HepG2 (cell line): Measurements from ENCODE around the gene PSMD8. TPM values are rescaled to one million over a fixed set of nuclear protein-coding genes. Genes with fewer than 3 reads are reported as not detected.

Source experiments
- BCL6 ChIP-seq: IDR thresholded peaks from 2 replicates; pipeline ENCODE4 v1.6.1; 2016; ENCODE audit warnings: missing genetic modification reagents, missing compliant biosample characterization
- BHLHE40 ChIP-seq: IDR thresholded peaks from 2 replicates; pipeline ENCODE4 v1.6.1; 2011; ENCODE audit warnings: low read length, improper control_type of control experiment
- BORCS8-MEF2B ChIP-seq: sonication (generic); formaldehyde crosslinking; IDR thresholded peaks from 2 replicates; pipeline ENCODE4 v1.8.0; 2022; ENCODE audit warnings: mild to moderate bottlenecking, missing genetic modification reagents
- CCDC6 ChIP-seq: sonication (generic); formaldehyde crosslinking; IDR thresholded peaks from 2 replicates; pipeline ENCODE4 v1.8.1; 2022; ENCODE audit warnings: mild to moderate bottlenecking, missing genetic modification reagents, moderate library complexity
- FOXA1 ChIP-seq, 2 experiments: fragments of 450-650 bp in 1 of 2; sonication (generic) in 1 of 2; formaldehyde crosslinking in 1 of 2; IDR thresholded peaks; 2 replicates each; pipeline versions ENCODE4 v1.4.0 to v1.6.1; 2016 to 2020; ENCODE audit warnings: missing genetic modification reagents in 1 of 2
- GFI1 ChIP-seq: sonication (generic); formaldehyde crosslinking; IDR thresholded peaks from 2 replicates; pipeline ENCODE4 v1.5.0; 2020; ENCODE audit warnings: missing genetic modification reagents, mild to moderate bottlenecking, borderline replicate concordance
- HOXA9 ChIP-seq: sonication (generic); formaldehyde crosslinking; IDR thresholded peaks from 2 replicates; pipeline ENCODE4 v1.8.1; 2022; ENCODE audit warnings: missing genetic modification reagents, mild to moderate bottlenecking, moderate library complexity, borderline replicate concordance
- KDM3A ChIP-seq: IDR thresholded peaks from 2 replicates; pipeline ENCODE4 v1.6.1; 2018; ENCODE audit warnings: low read depth, missing compliant biosample characterization
- LCORL ChIP-seq, 2 experiments: fragments of 450-650 bp in 1 of 2; sonication (generic) in 1 of 2; formaldehyde crosslinking in 1 of 2; IDR thresholded peaks; 2 replicates each; pipeline versions ENCODE4 v1.5.0 to v1.6.1; 2017 to 2020; ENCODE audit warnings: antibody characterized with exemption in 1 of 2, missing genetic modification reagents in 1 of 2
- MYC ChIP-seq: sonication (generic); formaldehyde crosslinking; IDR thresholded peaks from 2 replicates; pipeline ENCODE4 v1.9.0; 2021; ENCODE audit warnings: missing genetic modification reagents, borderline replicate concordance
- PHF20 ChIP-seq: sonication (generic); formaldehyde crosslinking; IDR thresholded peaks from 2 replicates; pipeline ENCODE4 v1.5.0; 2020; ENCODE audit warnings: mild to moderate bottlenecking, missing genetic modification reagents
- POLR2AphosphoS5 ChIP-seq: IDR thresholded peaks from 2 replicates; pipeline ENCODE4 v1.6.1; 2012; ENCODE audit warnings: low read depth, low read length
- RFX5 ChIP-seq: IDR thresholded peaks from 2 replicates; pipeline ENCODE4 v1.6.1; 2011; ENCODE audit warnings: low read depth, low read length, improper control_type of control experiment
- SNAPC2 ChIP-seq: sonication (generic); formaldehyde crosslinking; IDR thresholded peaks from 2 replicates; pipeline ENCODE4 v1.8.1; 2022; ENCODE audit warnings: mild to moderate bottlenecking, missing genetic modification reagents
- SOX13 ChIP-seq, 3 experiments: fragments of 450-650 bp in 1 of 3; sonication (generic) in 1 of 3; formaldehyde crosslinking in 1 of 3; IDR thresholded peaks in 2 of 3; conservative IDR thresholded peaks in 1 of 3; 2 replicates each; pipeline versions ENCODE4 v1.5.0 to v1.6.1; 2016 to 2020; ENCODE audit warnings: antibody characterized with exemption in 1 of 3, mild to moderate bottlenecking in 1 of 3, missing compliant biosample characterization in 1 of 3, missing genetic modification reagents in 1 of 3, moderate library complexity in 1 of 3
- WIZ ChIP-seq: sonication (generic); formaldehyde crosslinking; IDR thresholded peaks from 2 replicates; pipeline ENCODE4 v1.5.1; 2020; ENCODE audit warnings: mild to moderate bottlenecking, missing genetic modification reagents
- YEATS2 ChIP-seq: sonication (generic); formaldehyde crosslinking; IDR thresholded peaks from 2 replicates; pipeline ENCODE4 v1.4.0; 2020; ENCODE audit warnings: missing genetic modification reagents, borderline replicate concordance
- ZBTB21 ChIP-seq: sonication (generic); formaldehyde crosslinking; IDR thresholded peaks from 2 replicates; pipeline ENCODE4 v1.4.0; 2020; ENCODE audit warnings: missing genetic modification reagents
- ZNF329 ChIP-seq: sonication (generic); formaldehyde crosslinking; IDR thresholded peaks from 2 replicates; pipeline ENCODE4 v1.9.0; 2021; ENCODE audit warnings: low read depth, mild to moderate bottlenecking, missing genetic modification reagents
- ZNF660 ChIP-seq: sonication (generic); formaldehyde crosslinking; IDR thresholded peaks from 2 replicates; pipeline ENCODE4 v1.5.1; 2020; ENCODE audit warnings: mild to moderate bottlenecking, low read depth, missing genetic modification reagents, borderline replicate concordance
- polyA plus RNA-seq, 8 experiments: library from polyadenylated mRNA; depleted of rRNA in 3 of 8; stranded (reverse) in 7 of 8; unstranded in 1 of 8; fragments of >200 nt; fragmentation: Illumina TruSeq in 4 of 8; extraction: Trizol in 4 of 8; gene quantifications; 2 replicates each; pipeline versions ENCODE4 v1.2.1 to v1.2.3, GENCODE V29; 2011 to 2016; ENCODE audit warnings: low read depth in 4 of 8, missing spikeins in 1 of 8, mixed read lengths in 1 of 8; ENCODE audit not compliant: insufficient read depth in 1 of 8
- total RNA-seq, 5 experiments: library from RNA; depleted of rRNA; stranded (reverse); fragments of >200 nt; fragmentation: Illumina TruSeq; extraction: Trizol; gene quantifications; 2 replicates each; pipeline ENCODE4 v1.2.3, GENCODE V29; 2016; ENCODE audit warnings: low read depth in 1 of 5
- TF ChIP-seq, protein P1 (sequence below): sonication (generic); formaldehyde crosslinking; IDR thresholded peaks from 2 replicates; pipeline ENCODE4; 2020; ENCODE audit warnings: missing genetic modification reagents, mild to moderate bottlenecking, borderline replicate concordance
- TF ChIP-seq, protein P2 (sequence below), 2 experiments: IDR thresholded peaks; 2 replicates each; pipeline ENCODE4 v1.6.1; 2011 to 2012; ENCODE audit warnings: low read length in 2 of 2, borderline replicate concordance in 1 of 2, low read depth in 1 of 2, mild to moderate bottlenecking in 1 of 2, moderate library complexity in 1 of 2

PSMD8 gene
- total and polyA plus RNA-seq, 2 of the 13 experiments (the other 11 are each of a cell fraction or from before 2014, with no cell fraction given): 162 to 296 TPM

DNA sequence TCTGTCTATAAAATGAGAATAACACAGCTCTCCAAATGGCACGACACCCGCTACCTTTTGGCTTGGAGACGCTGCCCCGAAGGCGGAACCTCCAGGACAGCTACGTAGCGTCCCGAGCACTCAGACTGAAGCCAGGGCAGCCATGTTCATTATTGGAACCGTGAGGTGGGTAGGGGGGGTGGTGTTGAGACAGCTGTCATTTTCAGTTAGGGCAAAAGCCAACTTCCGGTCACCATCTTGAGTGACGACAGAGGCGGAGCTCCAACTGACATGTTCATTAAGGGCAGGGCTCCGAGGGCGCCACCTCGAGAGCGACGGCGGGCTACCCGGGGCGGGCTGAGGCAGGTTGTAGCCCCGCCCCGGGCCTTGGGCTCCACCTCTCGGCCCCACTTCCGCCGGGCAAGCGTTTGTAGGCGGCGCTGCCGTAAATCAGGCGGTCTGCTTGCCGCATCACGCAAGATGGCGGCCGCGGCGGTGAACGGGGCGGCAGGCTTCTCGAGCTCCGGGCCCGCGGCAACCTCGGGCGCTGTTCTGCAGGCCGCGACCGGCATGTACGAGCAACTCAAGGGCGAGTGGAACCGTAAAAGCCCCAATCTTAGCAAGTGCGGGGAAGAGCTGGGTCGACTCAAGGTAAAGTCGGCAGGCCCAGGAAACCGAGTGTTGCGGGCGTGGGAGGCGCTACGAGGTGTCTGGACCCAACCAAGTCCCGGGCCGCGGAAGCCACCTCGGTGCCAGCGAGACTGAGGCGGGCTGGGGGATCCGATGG, at the start of gene PSMD8 (continued):
- TF ChIP-seq, protein P1, sequence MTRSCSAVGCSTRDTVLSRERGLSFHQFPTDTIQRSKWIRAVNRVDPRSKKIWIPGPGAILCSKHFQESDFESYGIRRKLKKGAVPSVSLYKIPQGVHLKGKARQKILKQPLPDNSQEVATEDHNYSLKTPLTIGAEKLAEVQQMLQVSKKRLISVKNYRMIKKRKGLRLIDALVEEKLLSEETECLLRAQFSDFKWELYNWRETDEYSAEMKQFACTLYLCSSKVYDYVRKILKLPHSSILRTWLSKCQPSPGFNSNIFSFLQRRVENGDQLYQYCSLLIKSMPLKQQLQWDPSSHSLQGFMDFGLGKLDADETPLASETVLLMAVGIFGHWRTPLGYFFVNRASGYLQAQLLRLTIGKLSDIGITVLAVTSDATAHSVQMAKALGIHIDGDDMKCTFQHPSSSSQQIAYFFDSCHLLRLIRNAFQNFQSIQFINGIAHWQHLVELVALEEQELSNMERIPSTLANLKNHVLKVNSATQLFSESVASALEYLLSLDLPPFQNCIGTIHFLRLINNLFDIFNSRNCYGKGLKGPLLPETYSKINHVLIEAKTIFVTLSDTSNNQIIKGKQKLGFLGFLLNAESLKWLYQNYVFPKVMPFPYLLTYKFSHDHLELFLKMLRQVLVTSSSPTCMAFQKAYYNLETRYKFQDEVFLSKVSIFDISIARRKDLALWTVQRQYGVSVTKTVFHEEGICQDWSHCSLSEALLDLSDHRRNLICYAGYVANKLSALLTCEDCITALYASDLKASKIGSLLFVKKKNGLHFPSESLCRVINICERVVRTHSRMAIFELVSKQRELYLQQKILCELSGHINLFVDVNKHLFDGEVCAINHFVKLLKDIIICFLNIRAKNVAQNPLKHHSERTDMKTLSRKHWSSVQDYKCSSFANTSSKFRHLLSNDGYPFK (CRISPR knock-in tag): peak; percentile 100
- TF ChIP-seq LCORL (IDR thresholded peaks at IDR 0.05) (no peak), LCORL (CRISPR knock-in tag; IDR thresholded peaks at IDR 0.05) (peak; percentile 75; the same call in 1 of the 2 replicates), ZBTB21 (CRISPR knock-in tag) (peak; percentile 98), WIZ (CRISPR knock-in tag) (peak; percentile 60; the same call in 1 of the 2 replicates), BCL6 (CRISPR knock-in tag) (peak; percentile 28), CCDC6 (peak; percentile 76; the same call in 1 of the 2 replicates), GFI1 (CRISPR knock-in tag) (0 out of 2 replicates have a peak, but pooled peaks have one; percentile 15), SOX13 (IDR thresholded peaks at IDR 0.05) (no peak), SOX13 (CRISPR knock-in tag; conservative IDR thresholded peaks at IDR 0.05 in 1 of 2, IDR thresholded peaks at IDR 0.05 in 1 of 2) (peak in 1 of 2 experiments; percentile 45; a peak in 2 of 4 replicates), KDM3A (peak; percentile 85; the same call in 1 of the 2 replicates), YEATS2 (CRISPR knock-in tag) (peak; percentile 82; the same call in 1 of the 2 replicates), MYC (peak; percentile 76), POLR2AphosphoS5 (peak; percentile 88), SNAPC2 (CRISPR knock-in tag) (no peak), FOXA1 (IDR thresholded peaks at IDR 0.05) (no peak), FOXA1 (CRISPR knock-in tag; IDR thresholded peaks at IDR 0.05) (peak; percentile 36; the same call in 1 of the 2 replicates), PHF20 (CRISPR knock-in tag) (peak; percentile 83), HOXA9 (CRISPR knock-in tag) (peak; percentile 71; the same call in 1 of the 2 replicates), RFX5 (peak; percentile 8; the same call in 1 of the 2 replicates), BHLHE40 (no peak), ZNF660 (CRISPR knock-in tag) (no peak), ZNF329 (peak; percentile 93), BORCS8-MEF2B (0 out of 2 replicates have a peak, but pooled peaks have one; percentile 4)
- TF ChIP-seq, protein P2, sequence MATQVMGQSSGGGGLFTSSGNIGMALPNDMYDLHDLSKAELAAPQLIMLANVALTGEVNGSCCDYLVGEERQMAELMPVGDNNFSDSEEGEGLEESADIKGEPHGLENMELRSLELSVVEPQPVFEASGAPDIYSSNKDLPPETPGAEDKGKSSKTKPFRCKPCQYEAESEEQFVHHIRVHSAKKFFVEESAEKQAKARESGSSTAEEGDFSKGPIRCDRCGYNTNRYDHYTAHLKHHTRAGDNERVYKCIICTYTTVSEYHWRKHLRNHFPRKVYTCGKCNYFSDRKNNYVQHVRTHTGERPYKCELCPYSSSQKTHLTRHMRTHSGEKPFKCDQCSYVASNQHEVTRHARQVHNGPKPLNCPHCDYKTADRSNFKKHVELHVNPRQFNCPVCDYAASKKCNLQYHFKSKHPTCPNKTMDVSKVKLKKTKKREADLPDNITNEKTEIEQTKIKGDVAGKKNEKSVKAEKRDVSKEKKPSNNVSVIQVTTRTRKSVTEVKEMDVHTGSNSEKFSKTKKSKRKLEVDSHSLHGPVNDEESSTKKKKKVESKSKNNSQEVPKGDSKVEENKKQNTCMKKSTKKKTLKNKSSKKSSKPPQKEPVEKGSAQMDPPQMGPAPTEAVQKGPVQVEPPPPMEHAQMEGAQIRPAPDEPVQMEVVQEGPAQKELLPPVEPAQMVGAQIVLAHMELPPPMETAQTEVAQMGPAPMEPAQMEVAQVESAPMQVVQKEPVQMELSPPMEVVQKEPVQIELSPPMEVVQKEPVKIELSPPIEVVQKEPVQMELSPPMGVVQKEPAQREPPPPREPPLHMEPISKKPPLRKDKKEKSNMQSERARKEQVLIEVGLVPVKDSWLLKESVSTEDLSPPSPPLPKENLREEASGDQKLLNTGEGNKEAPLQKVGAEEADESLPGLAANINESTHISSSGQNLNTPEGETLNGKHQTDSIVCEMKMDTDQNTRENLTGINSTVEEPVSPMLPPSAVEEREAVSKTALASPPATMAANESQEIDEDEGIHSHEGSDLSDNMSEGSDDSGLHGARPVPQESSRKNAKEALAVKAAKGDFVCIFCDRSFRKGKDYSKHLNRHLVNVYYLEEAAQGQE (IDR thresholded peaks at IDR 0.05; ENCODE audit: borderline replicate concordance in 1 of 2, low read depth in 1 of 2, low read length in 2 of 2): peak in 1 of 2 experiments; percentile 56; a peak in 1 of 4 replicates
